ENCODE results near the gene ACAP2. TPM values are rescaled to one million over a fixed set of nuclear protein-coding genes. Genes with fewer than 3 reads are reported as not detected.
"Not testable (repeated sequence)": the region's sequence is repeated elsewhere in the genome, so short reads cannot be mapped to it uniquely, and the experiment has no call there.

Gene ACAP2
- total RNA-seq, 1 donor from 2014 or later = 49.7 TPM

GRCh38 chr3:195385526-195385925 is 57.3 kb downstream of the ACAP2 start:
- peaks cover 6% of the 10 kb centered on the region for H3K36me3 Mint-ChIP-seq
- peak overlapping the region; percentile 80 for H3K27ac Mint-ChIP-seq
- H3K4me1 Mint-ChIP-seq = peaks cover 41% of the 10 kb centered on the region
- no peaks in the 10 kb centered on the region for H3K27me3 Mint-ChIP-seq (ENCODE audit: low read depth)
- H3K4me3 Mint-ChIP-seq = no peak overlapping the region
- TF ChIP-seq, protein P1, sequence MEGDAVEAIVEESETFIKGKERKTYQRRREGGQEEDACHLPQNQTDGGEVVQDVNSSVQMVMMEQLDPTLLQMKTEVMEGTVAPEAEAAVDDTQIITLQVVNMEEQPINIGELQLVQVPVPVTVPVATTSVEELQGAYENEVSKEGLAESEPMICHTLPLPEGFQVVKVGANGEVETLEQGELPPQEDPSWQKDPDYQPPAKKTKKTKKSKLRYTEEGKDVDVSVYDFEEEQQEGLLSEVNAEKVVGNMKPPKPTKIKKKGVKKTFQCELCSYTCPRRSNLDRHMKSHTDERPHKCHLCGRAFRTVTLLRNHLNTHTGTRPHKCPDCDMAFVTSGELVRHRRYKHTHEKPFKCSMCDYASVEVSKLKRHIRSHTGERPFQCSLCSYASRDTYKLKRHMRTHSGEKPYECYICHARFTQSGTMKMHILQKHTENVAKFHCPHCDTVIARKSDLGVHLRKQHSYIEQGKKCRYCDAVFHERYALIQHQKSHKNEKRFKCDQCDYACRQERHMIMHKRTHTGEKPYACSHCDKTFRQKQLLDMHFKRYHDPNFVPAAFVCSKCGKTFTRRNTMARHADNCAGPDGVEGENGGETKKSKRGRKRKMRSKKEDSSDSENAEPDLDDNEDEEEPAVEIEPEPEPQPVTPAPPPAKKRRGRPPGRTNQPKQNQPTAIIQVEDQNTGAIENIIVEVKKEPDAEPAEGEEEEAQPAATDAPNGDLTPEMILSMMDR (IDR thresholded peaks at IDR 0.05; ENCODE audit: unreplicated experiment) = no peak
- no peaks in the 10 kb centered on the region for H3K9me3 Mint-ChIP-seq
- no peak for DNase-seq (ENCODE audit: low spot score in 2 of 2, unreplicated experiment in 2 of 2)

GRCh38 chr3:195384952-195385351 is 57.9 kb downstream of the ACAP2 start:
- H3K4me1 Mint-ChIP-seq = peaks cover 41% of the 10 kb centered on the region
- no peak for DNase-seq (ENCODE audit: low spot score in 2 of 2, unreplicated experiment in 2 of 2)

GRCh38 chr3:195372220-195372619 is 70.6 kb downstream of the ACAP2 start:
- H3K4me3 Mint-ChIP-seq = no peak overlapping the region
- H3K9me3 Mint-ChIP-seq = peaks cover 9% of the 10 kb centered on the region
- TF ChIP-seq, protein P1 (IDR thresholded peaks at IDR 0.05; ENCODE audit: unreplicated experiment) = no peak
- H3K27ac Mint-ChIP-seq = no peak overlapping the region
- no peak for DNase-seq (ENCODE audit: low spot score in 2 of 2, unreplicated experiment in 2 of 2)
- no peaks in the 10 kb centered on the region for H3K27me3 Mint-ChIP-seq (ENCODE audit: low read depth)
- H3K36me3 Mint-ChIP-seq = peaks cover 17% of the 10 kb centered on the region
- H3K4me1 Mint-ChIP-seq = no peaks in the 10 kb centered on the region

More at GRCh38 chr3:195384952-195385351, 57.9 kb downstream of the ACAP2 start:
- peak overlapping the region; percentile 78 for H3K27ac Mint-ChIP-seq
- H3K36me3 Mint-ChIP-seq = peaks cover 6% of the 10 kb centered on the region
- no peaks in the 10 kb centered on the region for H3K9me3 Mint-ChIP-seq
- TF ChIP-seq, protein P1 (IDR thresholded peaks at IDR 0.05; ENCODE audit: unreplicated experiment) = no peak
- no peak overlapping the region for H3K4me3 Mint-ChIP-seq
- no peaks in the 10 kb centered on the region for H3K27me3 Mint-ChIP-seq (ENCODE audit: low read depth)

- Mint-ChIP-seq H3K9me3 (peaks cover 24% of the 10 kb centered on the region), H3K27me3 (ENCODE audit: low read depth) (no peaks in the 10 kb centered on the region), H3K4me3 (no peak overlapping the region), H3K27ac (no peak overlapping the region), H3K36me3 (peaks cover 41% of the 10 kb centered on the region), H3K4me1 (no peaks in the 10 kb centered on the region)
- no peak for DNase-seq (ENCODE audit: low spot score in 2 of 2, unreplicated experiment in 2 of 2)
- TF ChIP-seq, protein P1 (IDR thresholded peaks at IDR 0.05; ENCODE audit: unreplicated experiment) = no peak
Measured at GRCh38 chr3:195366200-195366925, 76.5 kb downstream of the ACAP2 start.

DNA sequence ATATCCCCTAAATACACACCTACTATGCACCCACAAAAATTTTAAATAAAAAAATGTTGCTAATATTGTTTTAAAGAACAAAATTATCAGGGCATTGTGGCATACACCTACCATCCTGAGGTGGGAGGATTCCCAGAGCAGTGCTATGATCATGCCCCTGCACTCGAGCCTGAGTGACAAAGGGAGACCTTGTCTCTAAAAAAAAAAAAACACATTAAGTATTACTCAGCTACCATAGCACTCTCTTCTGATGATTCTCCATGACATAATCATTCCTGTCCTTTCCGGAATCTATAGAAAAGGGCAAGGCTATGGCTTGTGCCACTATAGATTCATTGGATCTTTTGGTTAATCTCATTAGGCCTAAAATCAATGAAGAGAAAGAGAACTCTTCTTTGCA is 77.4 kb downstream of the ACAP2 start:
- H3K27me3 Mint-ChIP-seq (ENCODE audit: low read depth) = no peaks in the 10 kb centered on the region
- TF ChIP-seq, protein P1 (IDR thresholded peaks at IDR 0.05; ENCODE audit: unreplicated experiment) = no peak

DNA sequence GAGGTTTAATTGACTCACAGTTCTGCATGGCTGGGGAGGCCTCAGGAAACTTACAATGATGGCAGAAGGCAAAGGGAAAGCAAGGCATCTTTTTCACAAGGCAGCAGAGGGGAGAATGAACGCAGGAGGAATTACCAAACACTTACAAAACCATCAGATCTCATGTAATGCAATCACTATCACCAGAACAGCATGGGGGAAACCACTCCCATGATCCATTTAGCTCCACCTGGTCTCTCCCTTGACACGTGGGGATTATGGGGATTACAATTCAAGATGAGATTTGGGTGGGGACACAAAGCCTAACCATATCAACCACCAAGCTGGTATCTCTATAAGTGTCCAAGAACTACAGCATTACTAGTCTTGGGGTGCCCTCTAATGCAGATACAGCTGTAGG is 85.0 kb downstream of the ACAP2 start:
- H3K27ac Mint-ChIP-seq; DNase-seq (ENCODE audit: low spot score in 2 of 2, unreplicated experiment in 2 of 2); H3K4me3 Mint-ChIP-seq; H3K4me1 Mint-ChIP-seq; H3K27me3 Mint-ChIP-seq (ENCODE audit: low read depth): not testable (repeated sequence)
- peaks cover 25% of the 10 kb centered on the region for H3K36me3 Mint-ChIP-seq
- H3K9me3 Mint-ChIP-seq = peaks cover 18% of the 10 kb centered on the region

More for the DNA sequence above, 77.4 kb downstream of the ACAP2 start:
- no peak for DNase-seq (ENCODE audit: low spot score in 2 of 2, unreplicated experiment in 2 of 2)
- H3K4me1 Mint-ChIP-seq = no peaks in the 10 kb centered on the region
- H3K27ac Mint-ChIP-seq = no peak overlapping the region
- H3K9me3 Mint-ChIP-seq = peaks cover 23% of the 10 kb centered on the region
- peaks cover 42% of the 10 kb centered on the region for H3K36me3 Mint-ChIP-seq
- H3K4me3 Mint-ChIP-seq = no peak overlapping the region
